Heart left ventricle (tissue), 13 donors: ENCODE data around the gene CHCHD3.

Experiments
- POLR2A ChIP-seq, 2 donors: fragments of 450-650 bp; IDR thresholded peaks; one replicate each; pipeline ENCODE4 v1.6.1; 2017; ENCODE audit warnings: antibody characterized with exemption in 2 of 2, mild to moderate bottlenecking in 2 of 2, moderate library complexity in 2 of 2
- TF ChIP-seq, protein P1 (sequence below), 12 donors: fragments of 200-600 bp; sonication (generic) in 4 of 12; IDR thresholded peaks; one replicate each; pipeline versions ENCODE4 v1.5.0 to v1.8.0; 2018 to 2022; ENCODE audit warnings: antibody characterized with exemption in 12 of 12, mild to moderate bottlenecking in 5 of 12
- donor health status: ischemic (EF 13 %, LVEDD 7.1; RV severe dilation, severe dysfunction).
- donor health status: DM: no; HTN: yes; CAD: no.
- donor health status: DM: no; HTN: no; CAD: no.
- donor health status: ischemic (EF 25% LVEDD 6.9; RV normal size, moderate dysfunction).
- donor health status: ischemic (EF 25% LVEDD 5.7; RV mildly dilated, moderate dysfunction).
- donor health status: ischemic (EF 35%, LVEDD 5.7; RV mildly dilated, moderate dysfunction).
- donor health status: nonischemic (EF 11% LVEDD 7.7; RV severe dilation, severe dysfunction).
- donor health status: DM: yes; HTN: yes; CAD: no.
- donor health status: PGD.
- donor health status: ischemic (EF 29% LVEDD 5.4; RV normal size, mild dysfunction).
- donor health status: nonischemic (EF 23%, LVEDD 6.1; RV moderate dilation, normal function).

DNA sequence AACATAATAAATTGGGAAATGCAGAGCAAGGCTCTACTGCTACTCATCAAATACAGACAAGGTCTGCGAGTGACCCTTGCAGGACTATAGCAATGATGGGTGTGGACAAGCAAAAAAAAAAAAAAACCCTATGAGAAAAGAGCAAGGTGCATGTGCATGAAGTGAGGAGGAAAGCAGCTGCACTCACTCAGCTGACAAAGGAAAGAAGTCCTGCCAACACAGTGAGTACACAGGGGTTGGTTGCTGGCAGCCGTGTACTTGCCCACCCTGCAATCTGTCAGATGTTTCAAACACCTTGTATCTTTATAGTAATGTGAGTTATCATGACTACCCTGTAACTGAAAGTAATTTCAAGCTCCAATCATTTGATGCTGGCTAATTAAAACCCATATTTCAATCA lies 20.5 kb downstream of the CHCHD3 start:
- TF ChIP-seq, protein P1, sequence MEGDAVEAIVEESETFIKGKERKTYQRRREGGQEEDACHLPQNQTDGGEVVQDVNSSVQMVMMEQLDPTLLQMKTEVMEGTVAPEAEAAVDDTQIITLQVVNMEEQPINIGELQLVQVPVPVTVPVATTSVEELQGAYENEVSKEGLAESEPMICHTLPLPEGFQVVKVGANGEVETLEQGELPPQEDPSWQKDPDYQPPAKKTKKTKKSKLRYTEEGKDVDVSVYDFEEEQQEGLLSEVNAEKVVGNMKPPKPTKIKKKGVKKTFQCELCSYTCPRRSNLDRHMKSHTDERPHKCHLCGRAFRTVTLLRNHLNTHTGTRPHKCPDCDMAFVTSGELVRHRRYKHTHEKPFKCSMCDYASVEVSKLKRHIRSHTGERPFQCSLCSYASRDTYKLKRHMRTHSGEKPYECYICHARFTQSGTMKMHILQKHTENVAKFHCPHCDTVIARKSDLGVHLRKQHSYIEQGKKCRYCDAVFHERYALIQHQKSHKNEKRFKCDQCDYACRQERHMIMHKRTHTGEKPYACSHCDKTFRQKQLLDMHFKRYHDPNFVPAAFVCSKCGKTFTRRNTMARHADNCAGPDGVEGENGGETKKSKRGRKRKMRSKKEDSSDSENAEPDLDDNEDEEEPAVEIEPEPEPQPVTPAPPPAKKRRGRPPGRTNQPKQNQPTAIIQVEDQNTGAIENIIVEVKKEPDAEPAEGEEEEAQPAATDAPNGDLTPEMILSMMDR (IDR thresholded peaks at IDR 0.05) = no peak
- no peak for TF ChIP-seq POLR2A (IDR thresholded peaks at IDR 0.05)
